Endometrium (tissue), 2 donors: ENCODE measurements around the gene GRID2.

Source experiments
- FAIRE-seq: peaks from 2 replicates; lab custom pipeline; 2012; peaks lifted over from hg19 to GRCh38; lab: Jason Lieb, UNC
- donor health status: control.
- donor health status: control.

Gene GRID2

DNA sequence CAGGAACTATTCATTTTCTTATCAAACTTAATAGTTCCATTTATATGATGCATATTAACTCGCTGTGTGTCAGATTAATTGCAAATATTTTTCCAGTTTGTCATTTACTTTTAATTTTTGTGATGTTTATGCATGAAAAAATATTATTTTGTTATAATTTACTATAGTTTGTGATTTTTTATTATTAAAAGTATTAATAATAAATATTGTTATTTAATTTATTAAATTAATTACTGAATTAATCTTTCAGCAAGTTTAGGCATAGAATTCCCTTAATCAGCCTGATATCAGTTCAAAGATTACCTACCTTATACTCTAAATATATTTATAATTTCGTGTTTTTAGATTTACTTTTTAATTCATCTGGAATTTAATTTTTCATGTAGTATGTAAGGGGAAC, 1509.3 kb downstream of the GRID2 start:
- FAIRE-seq: peak; percentile 21

DNA sequence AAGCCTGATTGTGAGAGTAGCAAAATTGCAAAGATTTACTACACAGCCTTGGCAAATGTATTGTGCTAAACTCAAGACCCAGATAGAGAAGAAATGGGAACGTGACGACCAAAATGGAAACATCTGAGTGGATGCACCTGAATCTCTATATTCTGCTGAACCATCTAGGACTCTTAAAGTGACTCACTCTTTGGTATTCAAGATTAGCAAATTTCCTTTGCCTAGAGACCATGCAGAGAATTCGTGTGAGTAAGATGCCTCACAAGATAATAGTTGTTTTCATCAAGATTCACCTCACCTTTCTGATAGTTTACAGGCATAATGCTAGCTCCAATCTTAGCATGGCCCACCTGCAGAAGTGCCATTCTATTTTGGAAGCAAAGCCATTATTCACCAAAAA, 1510.4 kb downstream of the GRID2 start:
- FAIRE-seq: no peak

DNA sequence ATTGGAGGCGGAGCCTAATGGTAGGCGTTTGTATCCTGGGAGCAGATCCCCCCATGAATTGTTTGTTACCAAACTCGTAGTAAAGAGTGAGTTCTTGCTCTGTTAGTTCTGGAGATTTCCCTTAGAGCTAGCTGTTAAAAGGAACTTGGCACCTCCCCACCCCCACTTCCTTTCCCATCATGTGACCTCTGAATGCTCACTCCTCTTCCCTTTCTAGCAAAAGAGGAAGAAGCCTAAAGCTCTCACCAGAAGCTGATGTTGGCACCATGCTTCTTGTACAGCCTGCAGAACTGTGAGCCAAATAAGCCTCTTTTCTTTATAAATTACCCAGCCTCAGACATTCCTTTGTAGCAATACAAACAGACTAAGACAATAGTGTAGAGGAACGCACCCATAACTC, 1511.0 kb downstream of the GRID2 start:
- FAIRE-seq: no peak
